HCT116 (cell line): ENCODE data around the gene AKAP13. TPM values are rescaled to one million over a fixed set of nuclear protein-coding genes. Genes with fewer than 3 reads are reported as not detected.

Source experiments
- ATAC-seq: fragments of 200-7000 bp; cut with Tn5 transposase; 2 replicates; pipeline ENCODE4 v1.9.1; 2020; ENCODE audit warnings: mild to moderate bottlenecking, moderate library complexity
- BruUV-seq: library from RNA; stranded (reverse); fragments of 400-500 nt; replicated peaks from 2 replicates; lab custom pipeline; 2021; lab: Mats Ljungman, UMichigan
- CTCF ChIA-PET: fragments of 300-600 bp; sonication (Branson Sonifier 250); formaldehyde crosslinking; loops from one replicate; lab custom pipeline; 2021; ENCODE audit warnings: antibody characterized with exemption; lab: Charles Lee
- POLR2A ChIA-PET: fragments of 300-600, 350-600 bp; sonication (Branson Sonifier 250); formaldehyde crosslinking; loops from one replicate; lab custom pipeline; 2021; ENCODE audit warnings: antibody characterized with exemption; lab: Charles Lee
- RAD21 ChIA-PET, 2 experiments: fragments of 300-600 bp; sonication (Branson Sonifier 250); formaldehyde crosslinking; loops; one replicate each; lab custom pipeline; 2023; ENCODE audit warnings: low total read pairs in 2 of 2; ENCODE audit not compliant: uncharacterized antibody in 2 of 2, unreplicated experiment in 2 of 2, low non-redundant PET in 1 of 2; lab: Charles Lee
- DNase-seq: peaks from one replicate; pipeline ENCODE4 v3.0.0-alpha.2; 2010; ENCODE audit warnings: low read depth, low spot score
- H2AFZ ChIP-seq: fragments of 200-600 bp; shearing (Covaris generic), sonication (generic); 2 replicates; pipeline ENCODE4 v1.6.1; 2017; ENCODE audit warnings: low read depth, mixed run types, mixed read lengths, antibody characterized with exemption, low read length; ENCODE audit not compliant: poor library complexity, severe bottlenecking
- H3K27ac ChIP-seq: 2 replicates; pipeline ENCODE4 v1.5.1; 2012; ENCODE audit warnings: low read depth, low read length
- H3K27me3 ChIP-seq: fragments of 200-600 bp; sonication (generic); 2 replicates; pipeline ENCODE4 v1.6.1; 2016; ENCODE audit warnings: mixed run types, low read length, mixed read lengths; ENCODE audit not compliant: insufficient read depth
- H3K36me3 ChIP-seq, 2 experiments: fragments of 200-500 bp in 1 of 2; fragments of 200-600 bp in 1 of 2; sonication (Bioruptor generic) in 1 of 2; sonication (generic) in 1 of 2; 2 replicates each; pipeline versions ENCODE4 v1.5.1 to v1.6.1; 2014 to 2016; ENCODE audit warnings: low read length in 2 of 2, inconsistent platforms in 1 of 2, mixed read lengths in 1 of 2, mixed run types in 1 of 2; ENCODE audit not compliant: insufficient read depth in 2 of 2, control insufficient read depth in 1 of 2
- H3K4me1 ChIP-seq, 2 experiments: fragments of 200-600 bp in 1 of 2; sonication (generic) in 1 of 2; 2 replicates each; pipeline versions ENCODE4 v1.5.1 to v1.6.1; 2012 to 2017; ENCODE audit warnings: low read length in 2 of 2, inconsistent platforms in 1 of 2, mild to moderate bottlenecking in 1 of 2, mixed read lengths in 1 of 2, mixed run types in 1 of 2, moderate library complexity in 1 of 2; ENCODE audit not compliant: insufficient read depth in 2 of 2, control insufficient read depth in 1 of 2
- H3K4me2 ChIP-seq: fragments of 200-600 bp; sonication (generic); 2 replicates; pipeline ENCODE4 v1.6.1; 2017; ENCODE audit warnings: mixed run types, low read length, mixed read lengths
- H3K4me3 ChIP-seq, 2 experiments: fragments of 200-600 bp in 1 of 2; sonication (generic) in 1 of 2; replicated peaks in 1 of 2; 2 replicates each; pipeline ENCODE4 v1.5.1; 2011 to 2016; ENCODE audit warnings: low read length in 2 of 2, control low read depth in 1 of 2, low read depth in 1 of 2, mild to moderate bottlenecking in 1 of 2, mixed read lengths in 1 of 2, mixed run types in 1 of 2
- H3K79me2 ChIP-seq: fragments of 200-600 bp; sonication (generic); 2 replicates; pipeline ENCODE4 v1.6.1; 2017; ENCODE audit warnings: mild to moderate bottlenecking, mixed run types, low read length, moderate library complexity, mixed read lengths; ENCODE audit not compliant: insufficient read depth
- H3K9ac ChIP-seq: fragments of 200-600 bp; sonication (generic); 2 replicates; pipeline ENCODE4 v1.6.1; 2016; ENCODE audit warnings: low read length, mixed read lengths
- H3K9me2 ChIP-seq: fragments of 200-600 bp; sonication (generic), shearing (Covaris generic); 2 replicates; pipeline ENCODE4 v1.6.1; 2017; ENCODE audit warnings: mixed run types, mild to moderate bottlenecking, moderate library complexity; ENCODE audit not compliant: insufficient read depth
- H3K9me3 ChIP-seq, 2 experiments: fragments of 200-500 bp in 1 of 2; fragments of 200-600 bp in 1 of 2; sonication (Bioruptor generic) in 1 of 2; sonication (generic) in 1 of 2; 2 replicates each; pipeline ENCODE4 v1.6.1; 2014 to 2017; ENCODE audit warnings: low read length in 2 of 2, mixed read lengths in 2 of 2, inconsistent platforms in 1 of 2, low read depth in 1 of 2, mild to moderate bottlenecking in 1 of 2, mixed run types in 1 of 2, moderate library complexity in 1 of 2; ENCODE audit not compliant: control insufficient read depth in 1 of 2, insufficient read depth in 1 of 2
- H4K20me1 ChIP-seq: fragments of 200-600 bp; sonication (generic), shearing (Covaris generic); 2 replicates; pipeline ENCODE4 v1.6.1; 2017; ENCODE audit warnings: mixed run types, mild to moderate bottlenecking, moderate library complexity; ENCODE audit not compliant: insufficient read depth
- CBX3 ChIP-seq: IDR thresholded peaks from 2 replicates; pipeline ENCODE4 v1.6.1; 2012; ENCODE audit warnings: low read depth
- CTCF ChIP-seq, 3 experiments: fragments of 200-600 bp in 1 of 3; sonication (generic) in 1 of 3; IDR thresholded peaks in 2 of 3; conservative IDR thresholded peaks in 1 of 3; 2 replicates each; pipeline ENCODE4 v1.5.1; 2012 to 2017; ENCODE audit warnings: low read depth in 2 of 3, low read length in 2 of 3, antibody characterized with exemption in 1 of 3, borderline replicate concordance in 1 of 3, control low read depth in 1 of 3, mild to moderate bottlenecking in 1 of 3, mixed read lengths in 1 of 3, mixed run types in 1 of 3, moderate library complexity in 1 of 3; ENCODE audit not compliant: insufficient read depth in 1 of 3
- EGR1 ChIP-seq: IDR thresholded peaks from 2 replicates; pipeline ENCODE4 v1.6.1; 2012; ENCODE audit warnings: low read depth
- ELF1 ChIP-seq: IDR thresholded peaks from 2 replicates; pipeline ENCODE4 v1.6.1; 2012; ENCODE audit warnings: low read depth, borderline replicate concordance
- EZH2 ChIP-seq: fragments of 200-600 bp; sonication (generic); IDR thresholded peaks from 2 replicates; pipeline ENCODE4 v1.6.1; 2017; ENCODE audit warnings: antibody characterized with exemption, mixed run types
- EZH2phosphoT487 ChIP-seq: fragments of 200-600 bp; IDR thresholded peaks from 2 replicates; pipeline ENCODE4 v1.6.1; 2018; ENCODE audit warnings: antibody characterized with exemption, borderline replicate concordance
- FOSL1 ChIP-seq: IDR thresholded peaks from 2 replicates; pipeline ENCODE4 v1.6.1; 2012; ENCODE audit warnings: low read depth
- JUND ChIP-seq: IDR thresholded peaks from 2 replicates; pipeline ENCODE4 v1.6.1; 2012
- POLR2A ChIP-seq: IDR thresholded peaks from 2 replicates; pipeline ENCODE4 v1.7.0; 2011; ENCODE audit warnings: borderline replicate concordance; ENCODE audit not compliant: insufficient read depth, insufficient read length; ENCODE audit errors: extremely low read depth
- RAD21 ChIP-seq: IDR thresholded peaks from 2 replicates; pipeline ENCODE4 v1.6.1; 2012; ENCODE audit warnings: low read depth, mild to moderate bottlenecking
- REST ChIP-seq: IDR thresholded peaks from 2 replicates; pipeline ENCODE4 v1.6.1; 2012; ENCODE audit warnings: low read depth
- SIN3A ChIP-seq: IDR thresholded peaks from 2 replicates; pipeline ENCODE4 v1.6.1; 2012; ENCODE audit warnings: low read depth
- SP1 ChIP-seq: IDR thresholded peaks from 2 replicates; pipeline ENCODE4 v1.6.1; 2012; ENCODE audit warnings: low read depth
- SRF ChIP-seq: IDR thresholded peaks from 2 replicates; pipeline ENCODE4 v1.6.1; 2012; ENCODE audit warnings: low read depth
- TCF7L2 ChIP-seq: IDR thresholded peaks from 2 replicates; pipeline ENCODE4 v1.7.0; 2011; ENCODE audit warnings: borderline replicate concordance, inconsistent platforms; ENCODE audit not compliant: insufficient read depth, insufficient read length; ENCODE audit errors: extremely low read depth
- YY1 ChIP-seq: IDR thresholded peaks from 2 replicates; pipeline ENCODE4 v1.6.1; 2011; ENCODE audit warnings: low read length, low read depth, moderate library complexity, mild to moderate bottlenecking; ENCODE audit not compliant: insufficient replicate concordance; ENCODE audit errors: extremely low read depth
- ZFX ChIP-seq: fragments of 450-650 bp; IDR thresholded peaks from 2 replicates; pipeline ENCODE4 v1.6.1; 2017
- intact Hi-C: fragments of 100-400 bp; cut with micrococcal nuclease; formaldehyde crosslinking; loops from 2 replicates; pipeline ENCODE4 v1.10.0; 2022
- total RNA-seq: library from RNA; stranded (reverse); gene quantifications from one replicate; pipeline ENCODE4 v1.2.1, GENCODE V29; 2021; ENCODE audit not compliant: unreplicated experiment
- TF ChIP-seq, protein P1 (sequence below): IDR thresholded peaks from 2 replicates; pipeline ENCODE4 v1.6.1; 2011; ENCODE audit warnings: mild to moderate bottlenecking, low read length, moderate library complexity; ENCODE audit not compliant: insufficient replicate concordance; ENCODE audit errors: extremely low read depth
- TF ChIP-seq, protein P2 (sequence below): IDR thresholded peaks from 2 replicates; pipeline ENCODE4 v1.6.1; 2012
- TF ChIP-seq, protein P3 (sequence below): IDR thresholded peaks from 2 replicates; pipeline ENCODE4 v1.6.1; 2012

The AKAP13 gene
- total RNA-seq, 1 experiment from 2014 or later: 43.1 TPM

DNA sequence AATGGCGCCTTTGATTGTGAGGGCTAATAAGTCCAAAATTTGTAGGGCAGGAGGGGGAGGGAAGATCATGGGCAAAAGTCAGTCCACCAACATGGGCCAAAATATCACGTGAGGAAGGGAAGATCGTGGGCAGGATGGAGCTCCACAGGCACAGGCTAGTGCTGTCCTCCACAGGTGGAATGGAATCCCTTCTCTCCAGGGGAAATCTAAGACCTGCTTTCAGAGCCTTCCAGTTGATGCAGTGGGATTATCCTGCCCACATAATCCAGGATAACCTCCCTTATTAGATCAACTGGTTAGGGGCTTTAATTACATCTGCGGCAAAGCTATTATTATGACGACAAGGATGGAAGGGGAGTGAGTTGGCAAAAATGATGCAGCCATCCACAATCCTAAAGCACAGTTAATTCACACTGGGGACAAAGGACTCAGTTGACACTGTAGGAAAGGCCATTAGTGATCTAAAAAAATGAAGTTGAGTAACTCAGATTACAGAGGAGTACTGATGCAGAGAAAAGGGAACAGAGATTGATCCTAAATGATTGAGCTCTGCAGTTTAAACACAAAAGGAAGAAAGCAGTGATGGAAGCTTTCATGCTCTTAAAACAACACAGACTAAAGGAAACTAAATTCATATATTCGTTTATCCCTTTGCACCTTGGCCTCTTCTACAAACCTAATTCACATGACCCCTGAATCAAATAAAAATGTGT is 159.8 kb downstream of the AKAP13 start:
- intact Hi-C loops: no loop called here
- ChIA-PET RAD21 (no interaction called here), CTCF (no interaction called here), POLR2A (no interaction called here)
- BruUV-seq: no TSS peak
- no peak overlapping the region for H3K9ac ChIP-seq
- H3K9me2 ChIP-seq: no peaks in the 10 kb centered on the region
- H3K4me1 ChIP-seq: no peaks in the 10 kb centered on the region
- no peak for TF ChIP-seq SP1
- TF ChIP-seq, protein P1, sequence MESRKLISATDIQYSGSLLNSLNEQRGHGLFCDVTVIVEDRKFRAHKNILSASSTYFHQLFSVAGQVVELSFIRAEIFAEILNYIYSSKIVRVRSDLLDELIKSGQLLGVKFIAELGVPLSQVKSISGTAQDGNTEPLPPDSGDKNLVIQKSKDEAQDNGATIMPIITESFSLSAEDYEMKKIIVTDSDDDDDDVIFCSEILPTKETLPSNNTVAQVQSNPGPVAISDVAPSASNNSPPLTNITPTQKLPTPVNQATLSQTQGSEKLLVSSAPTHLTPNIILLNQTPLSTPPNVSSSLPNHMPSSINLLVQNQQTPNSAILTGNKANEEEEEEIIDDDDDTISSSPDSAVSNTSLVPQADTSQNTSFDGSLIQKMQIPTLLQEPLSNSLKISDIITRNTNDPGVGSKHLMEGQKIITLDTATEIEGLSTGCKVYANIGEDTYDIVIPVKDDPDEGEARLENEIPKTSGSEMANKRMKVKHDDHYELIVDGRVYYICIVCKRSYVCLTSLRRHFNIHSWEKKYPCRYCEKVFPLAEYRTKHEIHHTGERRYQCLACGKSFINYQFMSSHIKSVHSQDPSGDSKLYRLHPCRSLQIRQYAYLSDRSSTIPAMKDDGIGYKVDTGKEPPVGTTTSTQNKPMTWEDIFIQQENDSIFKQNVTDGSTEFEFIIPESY: no peak
- TF ChIP-seq ELF1: no peak
- TF ChIP-seq, protein P2, sequence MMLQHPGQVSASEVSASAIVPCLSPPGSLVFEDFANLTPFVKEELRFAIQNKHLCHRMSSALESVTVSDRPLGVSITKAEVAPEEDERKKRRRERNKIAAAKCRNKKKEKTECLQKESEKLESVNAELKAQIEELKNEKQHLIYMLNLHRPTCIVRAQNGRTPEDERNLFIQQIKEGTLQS: no peak
- no peak for TF ChIP-seq EGR1
- TF ChIP-seq CBX3: no peak
- TF ChIP-seq ZFX: no peak
- no peak for TF ChIP-seq EZH2phosphoT487
- TF ChIP-seq YY1: no peak
- TF ChIP-seq RAD21: no peak
- TF ChIP-seq SRF: no peak
- TF ChIP-seq EZH2: no peak
- TF ChIP-seq, protein P3, sequence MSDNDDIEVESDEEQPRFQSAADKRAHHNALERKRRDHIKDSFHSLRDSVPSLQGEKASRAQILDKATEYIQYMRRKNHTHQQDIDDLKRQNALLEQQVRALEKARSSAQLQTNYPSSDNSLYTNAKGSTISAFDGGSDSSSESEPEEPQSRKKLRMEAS: no peak
- no peak for TF ChIP-seq SIN3A
- TF ChIP-seq CTCF (IDR thresholded peaks at IDR 0.05 in 2 of 3, conservative IDR thresholded peaks at IDR 0.05 in 1 of 3; ENCODE audit: borderline replicate concordance in 1 of 3, insufficient read depth in 1 of 3, low read depth in 2 of 3, low read length in 2 of 3): no peak
- no peak for TF ChIP-seq FOSL1
- TF ChIP-seq TCF7L2: no peak
- no peak for TF ChIP-seq JUND
- TF ChIP-seq REST: no peak
- TF ChIP-seq POLR2A: no peak
- no peaks in the 10 kb centered on the region for H3K79me2 ChIP-seq
- H3K36me3 ChIP-seq: peaks cover 0 to 2% of the 10 kb centered on the region in 2 experiments; a peak in 1 of 4 replicates
- DNase-seq (no peak), ATAC-seq (no peak)
- H3K4me2 ChIP-seq: no peak overlapping the region
- H3K4me3 ChIP-seq: no peak overlapping the region
- no peaks in the 10 kb centered on the region for H3K9me3 ChIP-seq
- no peaks in the 10 kb centered on the region for H3K27me3 ChIP-seq
- no peak overlapping the region for H2AFZ ChIP-seq
- H3K27ac ChIP-seq: no peak overlapping the region
- H4K20me1 ChIP-seq: no peaks in the 10 kb centered on the region
